Islet of Langerhans (tissue), 1 donor: Measurements from ENCODE around the gene MLF2.

Experiments
- FAIRE-seq: peaks from one replicate; lab custom pipeline; 2011; peaks lifted over from hg19 to GRCh38; lab: Jason Lieb, UNC

Gene MLF2

GRCh38 chr12:6752921-6753771 is at the start of gene MLF2:
Gene MLF2 (minus strand): TSS chr12:6753141. CDS start chr12:6752334, 807 bp downstream.
- FAIRE-seq: peak; percentile 56

GRCh38 chr12:6799147-6799546 is 46.2 kb upstream of the MLF2 start:
- no peak for FAIRE-seq

- FAIRE-seq: no peak
These were observed 43.6 kb upstream of the MLF2 start for GRCh38 chr12:6796576-6796975.

GRCh38 chr12:6795088-6795487 is 42.1 kb upstream of the MLF2 start:
- FAIRE-seq: no peak

- FAIRE-seq: no peak
These were observed 39.7 kb upstream of the MLF2 start for GRCh38 chr12:6792522-6793201.

- FAIRE-seq: no peak
These were observed 39.1 kb upstream of the MLF2 start for GRCh38 chr12:6791931-6792520.

- no peak for FAIRE-seq
These were observed 37.7 kb upstream of the MLF2 start for GRCh38 chr12:6790496-6791150.

- FAIRE-seq: no peak
These were observed 36.3 kb upstream of the MLF2 start, which contains the start of gene CD4 for GRCh38 chr12:6788972-6789924. Gene CD4 (plus strand): TSS chr12:6789528. CDS start chr12:6800139, 10,611 bp downstream.

- FAIRE-seq: no peak
These were observed 34.4 kb upstream of the MLF2 start for GRCh38 chr12:6787309-6787708.

- no peak for FAIRE-seq
These were observed 33.6 kb upstream of the MLF2 start for GRCh38 chr12:6786416-6787094.

GRCh38 chr12:6784761-6785160 is 31.8 kb upstream of the MLF2 start:
- FAIRE-seq: no peak

GRCh38 chr12:6784296-6784695 is 31.4 kb upstream of the MLF2 start:
- FAIRE-seq: no peak

GRCh38 chr12:6783828-6784227 is 30.9 kb upstream of the MLF2 start:
- no peak for FAIRE-seq

- no peak for FAIRE-seq
These were observed 30.1 kb upstream of the MLF2 start for GRCh38 chr12:6782850-6783566.

- no peak for FAIRE-seq
These were observed 29.2 kb upstream of the MLF2 start for GRCh38 chr12:6782119-6782518.

- FAIRE-seq: no peak
These were observed 27.6 kb upstream of the MLF2 start for GRCh38 chr12:6780573-6780972.

GRCh38 chr12:6779708-6780432 is 26.9 kb upstream of the MLF2 start:
- no peak for FAIRE-seq

GRCh38 chr12:6778574-6779550 is 25.9 kb upstream of the MLF2 start:
- no peak for FAIRE-seq
